Neural cell (in vitro differentiated cells): ENCODE data around the gene KLHL17. TPM values are rescaled to one million over a fixed set of nuclear protein-coding genes. Genes with fewer than 3 reads are reported as not detected.

Experiments
- H2AFZ ChIP-seq: fragments of 200-600, 300-800 bp; sonication (generic), shearing (Covaris generic); 2 replicates; pipeline ENCODE4 v1.6.0; 2014; ENCODE audit warnings: low read depth, mild to moderate bottlenecking, antibody characterized with exemption, low read length, moderate library complexity
- H3F3A ChIP-seq: fragments of 200-600 bp; shearing (Covaris generic); 2 replicates; pipeline ENCODE4 v1.6.1; 2016; ENCODE audit warnings: mild to moderate bottlenecking, moderate library complexity, mixed read lengths, antibody characterized with exemption, low read length; ENCODE audit not compliant: insufficient read depth, poor library complexity, severe bottlenecking
- H3K27ac ChIP-seq: fragments of 200-600, 300-800 bp; sonication (generic), shearing (Covaris generic); 2 replicates; pipeline ENCODE4 v1.5.1; 2014; ENCODE audit warnings: mild to moderate bottlenecking, low read length, moderate library complexity
- H3K27me3 ChIP-seq: fragments of 300-800, 200-600 bp; sonication (generic), shearing (Covaris generic); 2 replicates; pipeline ENCODE4 v1.6.0; 2014; ENCODE audit warnings: mild to moderate bottlenecking, low read depth, low read length, moderate library complexity; ENCODE audit not compliant: insufficient read depth
- H3K36me3 ChIP-seq: fragments of 300-800, 200-600 bp; sonication (generic), shearing (Covaris generic); 2 replicates; pipeline ENCODE4 v1.5.1; 2014; ENCODE audit warnings: mild to moderate bottlenecking, antibody characterized with exemption, low read length, moderate library complexity; ENCODE audit not compliant: insufficient read depth
- H3K4me2 ChIP-seq: fragments of 300-800, 200-600 bp; sonication (generic), shearing (Covaris generic); 2 replicates; pipeline ENCODE4 v1.6.0; 2014; ENCODE audit warnings: mild to moderate bottlenecking, low read length
- H3K4me3 ChIP-seq: fragments of 300-800, 200-600 bp; sonication (generic), shearing (Covaris generic); 2 replicates; pipeline ENCODE4 v1.5.1; 2014; ENCODE audit warnings: mild to moderate bottlenecking, low read length, moderate library complexity
- H3K79me2 ChIP-seq: fragments of 200-600 bp; shearing (Covaris generic); replicated peaks from 2 replicates; pipeline ENCODE4 v1.6.0; 2014; ENCODE audit warnings: mild to moderate bottlenecking, low read length, moderate library complexity; ENCODE audit not compliant: insufficient read depth
- H3K9ac ChIP-seq: fragments of 300-800, 200-600 bp; sonication (generic), shearing (Covaris generic); 2 replicates; pipeline ENCODE4 v1.6.1; 2016; ENCODE audit warnings: mild to moderate bottlenecking, low read length, mixed read lengths
- H3K9me2 ChIP-seq: fragments of 200-600 bp; shearing (Covaris generic); 2 replicates; pipeline ENCODE4 v1.6.1; 2016; ENCODE audit warnings: mild to moderate bottlenecking, low read length, mixed read lengths; ENCODE audit not compliant: insufficient read depth
- H3K9me3 ChIP-seq: fragments of 200-600, 300-800 bp; sonication (generic), shearing (Covaris generic); 2 replicates; pipeline ENCODE4 v1.6.1; 2016; ENCODE audit warnings: mild to moderate bottlenecking, mixed run types, low read length, moderate library complexity, mixed read lengths
- H4K20me1 ChIP-seq: fragments of 200-600 bp; shearing (Covaris generic); 2 replicates; pipeline ENCODE4 v1.6.1; 2016; ENCODE audit warnings: mild to moderate bottlenecking, mixed run types; ENCODE audit not compliant: insufficient read depth
- EP300 ChIP-seq: fragments of 450-650 bp; conservative IDR thresholded peaks from 2 replicates; pipeline ENCODE4 v1.6.1; 2014; ENCODE audit warnings: antibody characterized with exemption, mild to moderate bottlenecking, moderate library complexity; ENCODE audit not compliant: poor library complexity, severe bottlenecking
- EZH2 ChIP-seq: fragments of 200-600, 300-800 bp; shearing (Covaris generic), sonication (generic); IDR thresholded peaks from 2 replicates; pipeline ENCODE4 v1.6.1; 2014; ENCODE audit warnings: antibody characterized with exemption, low read length, borderline replicate concordance, mild to moderate bottlenecking; ENCODE audit not compliant: insufficient read depth, poor library complexity, severe bottlenecking
- MXI1 ChIP-seq: fragments of 450-650 bp; conservative IDR thresholded peaks from 2 replicates; pipeline ENCODE4 v1.6.1; 2014; ENCODE audit warnings: antibody characterized with exemption, mild to moderate bottlenecking; ENCODE audit not compliant: poor library complexity, severe bottlenecking
- POLR2AphosphoS5 ChIP-seq: IDR thresholded peaks from 2 replicates; pipeline ENCODE4 v1.6.1; 2012
- RAD21 ChIP-seq: fragments of 450-650 bp; conservative IDR thresholded peaks from 2 replicates; pipeline ENCODE4 v1.6.1; 2014; ENCODE audit warnings: antibody characterized with exemption, mild to moderate bottlenecking, moderate library complexity
- REST ChIP-seq: IDR thresholded peaks from 2 replicates; pipeline ENCODE4 v1.6.1; 2012; ENCODE audit warnings: borderline replicate concordance
- SMC3 ChIP-seq: fragments of 450-650 bp; conservative IDR thresholded peaks from 2 replicates; pipeline ENCODE4 v1.6.1; 2014; ENCODE audit warnings: antibody characterized with exemption, mild to moderate bottlenecking, moderate library complexity; ENCODE audit not compliant: poor library complexity
- TAF1 ChIP-seq: IDR thresholded peaks from 2 replicates; pipeline ENCODE4 v1.6.1; 2012; ENCODE audit warnings: low read depth
- polyA plus RNA-seq: library from polyadenylated mRNA; depleted of rRNA; stranded (reverse); fragments of >200 nt; gene quantifications from 2 replicates; pipeline ENCODE4 v1.2.3, GENCODE V29; 2014
- TF ChIP-seq, protein P1 (sequence below): fragments of 450-650 bp; IDR thresholded peaks from 2 replicates; pipeline ENCODE4 v1.5.1; 2014; ENCODE audit warnings: antibody characterized with exemption, mild to moderate bottlenecking, moderate library complexity; ENCODE audit not compliant: poor library complexity, severe bottlenecking

Gene KLHL17
- polyA plus RNA-seq, 1 donor from 2014 or later, result 52.3 TPM

DNA sequence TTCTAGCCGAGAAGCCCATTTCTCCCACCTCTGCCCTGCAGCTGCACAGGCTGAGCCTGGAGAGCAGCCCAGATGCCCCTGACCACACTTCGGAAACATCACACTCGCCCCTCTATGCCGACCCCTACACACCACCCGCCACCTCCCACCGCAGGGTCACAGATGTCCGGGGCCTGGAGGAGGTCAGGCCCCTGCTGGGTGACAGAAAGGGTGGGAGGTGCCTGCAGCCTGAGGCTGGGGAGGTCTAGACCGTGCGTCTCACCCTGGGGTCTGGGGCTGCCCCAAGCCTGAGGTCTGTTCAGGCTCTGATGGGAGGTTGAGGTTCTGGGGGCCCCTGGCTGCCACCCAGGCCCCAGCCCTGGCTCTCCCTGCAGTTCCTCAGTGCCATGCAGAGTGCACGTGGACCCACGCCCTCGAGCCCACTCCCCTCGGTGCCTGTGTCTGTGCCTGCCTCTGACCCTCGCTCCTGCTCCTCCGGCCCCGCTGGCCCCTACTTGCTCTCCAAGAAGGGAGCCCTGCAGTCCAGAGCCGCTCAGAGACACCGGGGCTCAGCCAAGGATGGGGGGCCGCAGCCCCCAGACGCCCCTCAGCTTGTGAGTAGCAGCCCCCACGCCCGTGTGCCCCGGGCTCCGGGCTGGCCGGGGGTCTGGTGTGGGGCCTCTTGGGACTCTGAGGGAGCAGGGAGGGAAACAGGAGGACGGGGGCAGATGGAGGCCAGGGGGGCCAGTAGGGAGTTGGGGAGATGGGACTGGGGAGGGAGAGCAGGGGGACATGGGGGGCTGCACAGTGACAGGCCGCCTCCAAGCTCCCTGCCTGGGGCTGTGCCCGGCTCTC lies 13.3 kb downstream of the KLHL17 start:
- TF ChIP-seq MXI1 (no peak), EP300 (no peak), REST (no peak), TAF1 (no peak), RAD21 (no peak), POLR2AphosphoS5 (no peak), SMC3 (no peak), EZH2 (no peak)
- TF ChIP-seq, protein P1, sequence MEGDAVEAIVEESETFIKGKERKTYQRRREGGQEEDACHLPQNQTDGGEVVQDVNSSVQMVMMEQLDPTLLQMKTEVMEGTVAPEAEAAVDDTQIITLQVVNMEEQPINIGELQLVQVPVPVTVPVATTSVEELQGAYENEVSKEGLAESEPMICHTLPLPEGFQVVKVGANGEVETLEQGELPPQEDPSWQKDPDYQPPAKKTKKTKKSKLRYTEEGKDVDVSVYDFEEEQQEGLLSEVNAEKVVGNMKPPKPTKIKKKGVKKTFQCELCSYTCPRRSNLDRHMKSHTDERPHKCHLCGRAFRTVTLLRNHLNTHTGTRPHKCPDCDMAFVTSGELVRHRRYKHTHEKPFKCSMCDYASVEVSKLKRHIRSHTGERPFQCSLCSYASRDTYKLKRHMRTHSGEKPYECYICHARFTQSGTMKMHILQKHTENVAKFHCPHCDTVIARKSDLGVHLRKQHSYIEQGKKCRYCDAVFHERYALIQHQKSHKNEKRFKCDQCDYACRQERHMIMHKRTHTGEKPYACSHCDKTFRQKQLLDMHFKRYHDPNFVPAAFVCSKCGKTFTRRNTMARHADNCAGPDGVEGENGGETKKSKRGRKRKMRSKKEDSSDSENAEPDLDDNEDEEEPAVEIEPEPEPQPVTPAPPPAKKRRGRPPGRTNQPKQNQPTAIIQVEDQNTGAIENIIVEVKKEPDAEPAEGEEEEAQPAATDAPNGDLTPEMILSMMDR, result no peak
- H3K79me2 ChIP-seq, result no peaks in the 10 kb centered on the region

DNA sequence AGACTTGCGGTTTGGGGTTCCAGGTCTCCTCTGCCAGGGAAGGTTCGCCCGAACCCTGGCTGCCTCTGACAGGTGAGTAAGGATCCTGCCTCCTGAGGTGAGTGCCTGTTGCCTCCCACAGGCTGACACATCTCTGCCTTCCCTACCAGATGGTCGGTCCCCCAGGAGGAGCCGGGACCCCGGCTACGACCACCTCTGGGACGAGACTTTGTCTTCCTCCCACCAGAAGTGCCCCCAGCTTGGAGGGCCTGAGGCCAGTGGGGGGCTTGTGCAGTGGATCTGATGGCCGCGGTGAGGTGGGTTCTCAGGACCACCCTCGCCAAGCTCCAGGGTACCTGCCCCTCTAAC lies 13.9 kb downstream of the KLHL17 start:
- Histone ChIP-seq H3K4me2 (no peak overlapping the region), H4K20me1 (no peaks in the 10 kb centered on the region), H3K4me3 (no peak overlapping the region), H3K36me3 (no peaks in the 10 kb centered on the region), H3K9me2 (no peaks in the 10 kb centered on the region), H3K79me2 (no peaks in the 10 kb centered on the region), H3K27ac (no peak overlapping the region), H2AFZ (no peak overlapping the region), H3K27me3 (peaks cover 25% of the 10 kb centered on the region), H3K9ac (no peak overlapping the region), H3K9me3 (no peaks in the 10 kb centered on the region), H3F3A (no peaks in the 10 kb centered on the region)
- TF ChIP-seq REST (no peak), EZH2 (no peak), SMC3 (no peak), TAF1 (no peak), POLR2AphosphoS5 (no peak), MXI1 (no peak), EP300 (no peak), RAD21 (no peak)
- TF ChIP-seq, protein P1, result no peak

More for the DNA sequence above, 13.3 kb downstream of the KLHL17 start:
- no peak overlapping the region for H3K4me3 ChIP-seq
- no peak overlapping the region for H3K27ac ChIP-seq
- no peaks in the 10 kb centered on the region for H3K9me3 ChIP-seq
- no peak overlapping the region for H3K9ac ChIP-seq
- no peaks in the 10 kb centered on the region for H3F3A ChIP-seq
- no peak overlapping the region for H3K4me2 ChIP-seq
- H4K20me1 ChIP-seq, result no peaks in the 10 kb centered on the region
- H3K9me2 ChIP-seq, result no peaks in the 10 kb centered on the region
- no peaks in the 10 kb centered on the region for H3K36me3 ChIP-seq
- no peak overlapping the region for H2AFZ ChIP-seq
- H3K27me3 ChIP-seq, result peaks cover 31% of the 10 kb centered on the region
